Stomach (tissue), 9 donors: ENCODE measurements around the gene MAN2A1. TPM values are rescaled to one million over a fixed set of nuclear protein-coding genes. Genes with fewer than 3 reads are reported as not detected.

Experiments
- DNase-seq, 2 donors: peaks; one replicate each; pipeline versions ENCODE4 v3.0.0 to v3.0.0-alpha.2; 2013 to 2019
- H3K27ac ChIP-seq, 5 donors: fragments of 200-600 bp in 4 of 5; sonication (generic) in 4 of 5; one replicate each; pipeline ENCODE4 v1.5.1; 2013 to 2019; ENCODE audit warnings: mild to moderate bottlenecking in 1 of 5, moderate library complexity in 1 of 5
- H3K27me3 ChIP-seq, 3 donors: fragments of 200-600 bp; sonication (generic); one replicate each; pipeline ENCODE4 v1.5.1; 2017 to 2019; ENCODE audit warnings: mixed run types in 1 of 3
- H3K36me3 ChIP-seq, 4 donors: fragments of 200-600 bp; sonication (generic); 1 replicate in 3 of 4; 2 replicates in 1 of 4; pipeline ENCODE4 v1.5.1; 2016 to 2019
- H3K4me1 ChIP-seq, 4 donors: fragments of 200-600 bp; sonication (generic); one replicate each; pipeline ENCODE4 v1.5.1; 2016 to 2019
- H3K4me3 ChIP-seq, 4 donors: fragments of 200-600 bp; sonication (generic) in 3 of 4; one replicate each; pipeline ENCODE4 v1.5.1; 2016 to 2019; ENCODE audit warnings: mild to moderate bottlenecking in 1 of 4
- H3K9me3 ChIP-seq, 4 donors: fragments of 200-600 bp; sonication (generic); one replicate each; pipeline ENCODE4 v1.5.1; 2016 to 2019
- CTCF ChIP-seq, 7 experiments: fragments of 450-650 bp in 4 of 7; fragments of 200-600 bp in 3 of 7; sonication (generic) in 3 of 7; IDR thresholded peaks; one replicate each; pipeline ENCODE4 v1.5.1; 2016 to 2019; ENCODE audit warnings: antibody characterized with exemption in 7 of 7, control low read depth in 2 of 7, mild to moderate bottlenecking in 1 of 7
- EP300 ChIP-seq: sonication (generic); formaldehyde crosslinking; IDR thresholded peaks from one replicate; pipeline ENCODE4 v1.6.1; 2017; ENCODE audit warnings: antibody characterized with exemption
- POLR2A ChIP-seq, 4 donors: fragments of 450-650 bp; IDR thresholded peaks; one replicate each; pipeline ENCODE4 v1.6.1; 2016; ENCODE audit warnings: antibody characterized with exemption in 4 of 4, control low read depth in 2 of 4, mild to moderate bottlenecking in 1 of 4, moderate library complexity in 1 of 4
- POLR2AphosphoS5 ChIP-seq, 3 donors: sonication (generic); formaldehyde crosslinking; IDR thresholded peaks; one replicate each; pipeline ENCODE4 v1.6.1; 2016; ENCODE audit warnings: antibody characterized with exemption in 3 of 3
- WGBS, 5 donors: extraction: QIAGEN DNeasy Blood & Tissue Kit in 3 of 5; methylation state at CpG; one replicate each; pipeline versions ENCODE4 v1.1.5 to v1.1.7; 2013 to 2018; 5-methylcytosine and 5-hydroxymethylcytosine counted together
- intact Hi-C: fragments of 100-400 bp; cut with DNase I; formaldehyde crosslinking; loops from one replicate; pipeline ENCODE4 v1.15.1; 2023; ENCODE audit warnings: low total_unique reads
- polyA plus RNA-seq, 3 donors: library from polyadenylated mRNA; stranded (reverse); fragments of 200-250 nt; gene quantifications; one replicate each; pipeline ENCODE4 v1.2.3, GENCODE V29; 2013
- total RNA-seq, 5 donors: library from RNA; depleted of rRNA; stranded (reverse); fragments of >200 nt; gene quantifications; one replicate each; pipeline versions ENCODE4 v1.1.0 to v1.2.3, GENCODE V29; 2014 to 2016
- donor health status: healthy with polysubstance abuse.
- donor health status: Bipolar disorder and iron deficiency.
- donor health status: healthy.

MAN2A1 gene
- total and polyA plus RNA-seq, 8 donors, result 6.1 to 136 (median 33.6) TPM

GRCh38 chr5:109823597-109823996, 133.9 kb downstream of the MAN2A1 start:
- DNase-seq, result no peak
- H3K9me3 ChIP-seq, result no peaks in the 10 kb centered on the region
- no peak overlapping the region for H3K27ac ChIP-seq
- TF ChIP-seq POLR2AphosphoS5 (IDR thresholded peaks at IDR 0.05), result no peak
- no peak for TF ChIP-seq EP300
- TF ChIP-seq POLR2A (IDR thresholded peaks at IDR 0.05), result no peak
- no peak for TF ChIP-seq CTCF (IDR thresholded peaks at IDR 0.05)
- no peak overlapping the region for H3K4me3 ChIP-seq
- WGBS, 5 donors, result 94 to 96% (median 96%) methylated on average over 4 of the region's 4 CpGs
- intact Hi-C loops, result no loop called here
- H3K27me3 ChIP-seq, result no peaks in the 10 kb centered on the region
- H3K36me3 ChIP-seq, result peaks cover 4 to 81% (median 71%) of the 10 kb centered on the region in 4 donors
- no peaks in the 10 kb centered on the region for H3K4me1 ChIP-seq

- WGBS, 5 donors, result 86 to 100% (median 97%) methylated on average over 1 of the region's 1 CpG
- H3K36me3 ChIP-seq, result peaks cover 4 to 63% (median 55%) of the 10 kb centered on the region in 4 donors
Observed at GRCh38 chr5:109825450-109825849, 135.7 kb downstream of the MAN2A1 start.

GRCh38 chr5:109826426-109826825, 136.7 kb downstream of the MAN2A1 start:
- DNase-seq, result no peak
- Histone ChIP-seq H3K4me1 (peaks cover 0 to 6% (median 0%) of the 10 kb centered on the region in 4 donors), H3K9me3 (no peaks in the 10 kb centered on the region), H3K27ac (no peak overlapping the region), H3K36me3 (peaks cover 4 to 55% (median 52%) of the 10 kb centered on the region in 4 donors), H3K4me3 (no peak overlapping the region), H3K27me3 (no peaks in the 10 kb centered on the region)
- TF ChIP-seq CTCF (IDR thresholded peaks at IDR 0.05) (no peak), EP300 (no peak), POLR2A (IDR thresholded peaks at IDR 0.05) (no peak), POLR2AphosphoS5 (IDR thresholded peaks at IDR 0.05) (no peak)
- 80 to 88% (median 81%) methylated on average over 6 of the region's 6 CpGs for WGBS, 5 donors
- intact Hi-C loops, result no loop called here

More at GRCh38 chr5:109825450-109825849, 135.7 kb downstream of the MAN2A1 start:
- DNase-seq, result no peak
- TF ChIP-seq POLR2A (IDR thresholded peaks at IDR 0.05) (no peak), POLR2AphosphoS5 (IDR thresholded peaks at IDR 0.05) (no peak), EP300 (no peak), CTCF (IDR thresholded peaks at IDR 0.05) (no peak)
- Histone ChIP-seq H3K4me1 (no peaks in the 10 kb centered on the region), H3K27me3 (no peaks in the 10 kb centered on the region), H3K27ac (no peak overlapping the region), H3K4me3 (no peak overlapping the region), H3K9me3 (no peaks in the 10 kb centered on the region)
- intact Hi-C loops, result no loop called here

- DNase-seq, result no peak
- H3K27ac ChIP-seq, result no peak overlapping the region
- intact Hi-C loops, result no loop called here
- peaks cover 0 to 6% (median 0%) of the 10 kb centered on the region in 4 donors for H3K4me1 ChIP-seq
- TF ChIP-seq POLR2A (IDR thresholded peaks at IDR 0.05), result no peak
- TF ChIP-seq POLR2AphosphoS5 (IDR thresholded peaks at IDR 0.05), result no peak
- no peak for TF ChIP-seq CTCF (IDR thresholded peaks at IDR 0.05)
- TF ChIP-seq EP300, result no peak
- no peaks in the 10 kb centered on the region for H3K9me3 ChIP-seq
- no peaks in the 10 kb centered on the region for H3K27me3 ChIP-seq
- peaks cover 4 to 43% (median 38%) of the 10 kb centered on the region in 4 donors for H3K36me3 ChIP-seq
- H3K4me3 ChIP-seq, result no peak overlapping the region
Observed at GRCh38 chr5:109829331-109829730, 139.6 kb downstream of the MAN2A1 start.
